Ishikawa (cell line): ENCODE data around the gene ABCC4.

Experiments
- CEBPB ChIP-seq: IDR thresholded peaks from 2 replicates; pipeline ENCODE4 v1.6.1; 2012
- EGR1 ChIP-seq: IDR thresholded peaks from 2 replicates; pipeline ENCODE4 v1.6.1; 2012
- EP300 ChIP-seq: IDR thresholded peaks from 2 replicates; pipeline ENCODE4 v1.6.1; 2012; ENCODE audit warnings: borderline replicate concordance
- RAD21 ChIP-seq: IDR thresholded peaks from 2 replicates; pipeline ENCODE4 v1.6.1; 2012; ENCODE audit warnings: low read depth
- TAF1 ChIP-seq: IDR thresholded peaks from 2 replicates; pipeline ENCODE4 v1.6.1; 2012; ENCODE audit warnings: low read depth, mild to moderate bottlenecking
- TEAD4 ChIP-seq: IDR thresholded peaks from 2 replicates; pipeline ENCODE4 v1.6.1; 2012
- TF ChIP-seq, protein P1 (sequence below): IDR thresholded peaks from 2 replicates; pipeline ENCODE4 v1.6.1; 2012; ENCODE audit warnings: low read depth, mild to moderate bottlenecking
- TF ChIP-seq, protein P2 (sequence below): IDR thresholded peaks from 2 replicates; pipeline ENCODE4 v1.6.1; 2012
- TF ChIP-seq, protein P3 (sequence below): IDR thresholded peaks from 2 replicates; pipeline ENCODE4 v1.6.1; 2012

DNA sequence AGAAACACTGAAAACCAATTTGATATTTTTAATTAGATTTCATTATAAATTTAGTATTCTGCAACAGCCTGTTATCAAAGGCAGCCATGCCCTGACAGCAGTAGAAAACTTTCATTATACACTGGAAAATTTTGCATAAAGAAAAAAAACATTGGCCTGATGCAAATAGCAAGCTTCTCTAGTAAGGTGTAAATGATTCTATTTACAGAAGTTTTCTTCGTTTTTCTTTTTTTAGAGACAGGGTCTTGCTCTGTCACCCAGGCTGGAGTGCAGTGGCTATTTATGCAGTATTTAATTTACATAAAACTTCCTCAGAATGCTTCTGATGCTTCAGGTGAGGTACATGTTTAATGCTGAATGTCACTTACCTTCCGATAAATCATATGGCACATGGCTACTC is 67.0 kb downstream of the ABCC4 start:
- no peak for TF ChIP-seq EGR1
- TF ChIP-seq RAD21 = no peak
- TF ChIP-seq CEBPB = no peak
- TF ChIP-seq, protein P1, sequence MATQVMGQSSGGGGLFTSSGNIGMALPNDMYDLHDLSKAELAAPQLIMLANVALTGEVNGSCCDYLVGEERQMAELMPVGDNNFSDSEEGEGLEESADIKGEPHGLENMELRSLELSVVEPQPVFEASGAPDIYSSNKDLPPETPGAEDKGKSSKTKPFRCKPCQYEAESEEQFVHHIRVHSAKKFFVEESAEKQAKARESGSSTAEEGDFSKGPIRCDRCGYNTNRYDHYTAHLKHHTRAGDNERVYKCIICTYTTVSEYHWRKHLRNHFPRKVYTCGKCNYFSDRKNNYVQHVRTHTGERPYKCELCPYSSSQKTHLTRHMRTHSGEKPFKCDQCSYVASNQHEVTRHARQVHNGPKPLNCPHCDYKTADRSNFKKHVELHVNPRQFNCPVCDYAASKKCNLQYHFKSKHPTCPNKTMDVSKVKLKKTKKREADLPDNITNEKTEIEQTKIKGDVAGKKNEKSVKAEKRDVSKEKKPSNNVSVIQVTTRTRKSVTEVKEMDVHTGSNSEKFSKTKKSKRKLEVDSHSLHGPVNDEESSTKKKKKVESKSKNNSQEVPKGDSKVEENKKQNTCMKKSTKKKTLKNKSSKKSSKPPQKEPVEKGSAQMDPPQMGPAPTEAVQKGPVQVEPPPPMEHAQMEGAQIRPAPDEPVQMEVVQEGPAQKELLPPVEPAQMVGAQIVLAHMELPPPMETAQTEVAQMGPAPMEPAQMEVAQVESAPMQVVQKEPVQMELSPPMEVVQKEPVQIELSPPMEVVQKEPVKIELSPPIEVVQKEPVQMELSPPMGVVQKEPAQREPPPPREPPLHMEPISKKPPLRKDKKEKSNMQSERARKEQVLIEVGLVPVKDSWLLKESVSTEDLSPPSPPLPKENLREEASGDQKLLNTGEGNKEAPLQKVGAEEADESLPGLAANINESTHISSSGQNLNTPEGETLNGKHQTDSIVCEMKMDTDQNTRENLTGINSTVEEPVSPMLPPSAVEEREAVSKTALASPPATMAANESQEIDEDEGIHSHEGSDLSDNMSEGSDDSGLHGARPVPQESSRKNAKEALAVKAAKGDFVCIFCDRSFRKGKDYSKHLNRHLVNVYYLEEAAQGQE = no peak
- TF ChIP-seq TEAD4 = no peak
- no peak for TF ChIP-seq TAF1
- TF ChIP-seq, protein P2, sequence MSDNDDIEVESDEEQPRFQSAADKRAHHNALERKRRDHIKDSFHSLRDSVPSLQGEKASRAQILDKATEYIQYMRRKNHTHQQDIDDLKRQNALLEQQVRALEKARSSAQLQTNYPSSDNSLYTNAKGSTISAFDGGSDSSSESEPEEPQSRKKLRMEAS = no peak
- TF ChIP-seq, protein P3, sequence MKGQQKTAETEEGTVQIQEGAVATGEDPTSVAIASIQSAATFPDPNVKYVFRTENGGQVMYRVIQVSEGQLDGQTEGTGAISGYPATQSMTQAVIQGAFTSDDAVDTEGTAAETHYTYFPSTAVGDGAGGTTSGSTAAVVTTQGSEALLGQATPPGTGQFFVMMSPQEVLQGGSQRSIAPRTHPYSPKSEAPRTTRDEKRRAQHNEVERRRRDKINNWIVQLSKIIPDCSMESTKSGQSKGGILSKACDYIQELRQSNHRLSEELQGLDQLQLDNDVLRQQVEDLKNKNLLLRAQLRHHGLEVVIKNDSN = no peak
- TF ChIP-seq EP300 = no peak
